ENCODE measurements around the gene SOX6. TPM values are rescaled to one million over a fixed set of nuclear protein-coding genes. Genes with fewer than 3 reads are reported as not detected.

The SOX6 gene
- polyA plus RNA-seq (2013, experiment 1 of 2), result 17.4 TPM
- 18.8 TPM for polyA plus RNA-seq (2013, experiment 2 of 2)

GRCh38 chr11:16356057-16356760 lies at the start of gene SOX6:
Gene SOX6 (minus strand): TSS chr11:16356546. CDS start chr11:16341248, 15,298 bp downstream.
- Histone ChIP-seq H3K4me2 (ENCODE audit: insufficient read depth, low read length, poor library complexity, severe bottlenecking) (no peak within 1 kb of the TSS), H3K36me3 (replicated peaks in 1 of 2; ENCODE audit: control insufficient read depth in 2 of 2, insufficient read depth in 2 of 2, low read length in 2 of 2) (no peaks in the 10 kb centered on the region), H3K14ac (ENCODE audit: low read length) (no peak within 1 kb of the TSS), H3K27ac (replicated peaks; ENCODE audit: low read length) (no peak within 1 kb of the TSS), H3K18ac (ENCODE audit: low read length) (no peak within 1 kb of the TSS), H2BK5ac (ENCODE audit: low read length) (no peak within 1 kb of the TSS), H4K91ac (ENCODE audit: low read depth, low read length, poor library complexity) (no peak within 1 kb of the TSS), H2AK5ac (ENCODE audit: low read depth, low read length) (no peak within 1 kb of the TSS), H3K79me1 (ENCODE audit: low read depth, low read length) (no peaks in the 10 kb centered on the region), H3K9me3 (replicated peaks in 1 of 2; ENCODE audit: control insufficient read depth in 2 of 2, insufficient read depth in 1 of 2, low read depth in 1 of 2, low read length in 2 of 2) (no peaks in the 10 kb centered on the region), H4K8ac (ENCODE audit: low read depth, low read length) (no peak within 1 kb of the TSS), H3K4ac (ENCODE audit: low read length) (no peak within 1 kb of the TSS), H2BK12ac (ENCODE audit: low read length) (no peak within 1 kb of the TSS), H3K27me3 (ENCODE audit: control insufficient read depth in 3 of 3, insufficient read depth in 3 of 3, low read depth in 1 of 3, low read length in 3 of 3) (peaks cover 0 to 5% (median 0%) of the 10 kb centered on the region in 3 experiments), H2AFZ (ENCODE audit: low read length) (no peak within 1 kb of the TSS), H3K23ac (ENCODE audit: low read depth, low read length, poor library complexity) (no peak within 1 kb of the TSS), H2BK120ac (ENCODE audit: low read depth, low read length) (no peak within 1 kb of the TSS), H3K4me1 (ENCODE audit: control insufficient read depth in 2 of 2, insufficient read depth in 1 of 2, low read depth in 1 of 2, low read length in 2 of 2) (peaks cover 4 to 15% of the 10 kb centered on the region in 2 donors), H2BK15ac (ENCODE audit: low read length) (no peak within 1 kb of the TSS), H3K4me3 (ENCODE audit: low read length in 2 of 2) (no peak within 1 kb of the TSS), H3K9ac (ENCODE audit: low read depth, low read length, poor library complexity) (no peak within 1 kb of the TSS)
- no peak for DNase-seq (ENCODE audit: low spot score)
- no CpG with 5 or more reads among the region's 3 CpGs for WGBS, 2 donors (ENCODE audit: extremely low coverage in 2 of 2, insufficient read length in 2 of 2, insufficient replicate concordance in 1 of 2)

- Histone ChIP-seq H2AK5ac (ENCODE audit: low read depth, low read length) (no peak overlapping the region), H3K9ac (ENCODE audit: low read depth, low read length, poor library complexity) (no peak overlapping the region), H2BK12ac (ENCODE audit: low read length) (no peak overlapping the region), H2BK5ac (ENCODE audit: low read length) (no peak overlapping the region), H3K27me3 (ENCODE audit: control insufficient read depth in 3 of 3, insufficient read depth in 3 of 3, low read depth in 1 of 3, low read length in 3 of 3) (no peaks in the 10 kb centered on the region), H3K4me3 (ENCODE audit: low read length in 2 of 2) (no peak overlapping the region), H3K23ac (ENCODE audit: low read depth, low read length, poor library complexity) (no peak overlapping the region), H3K4me1 (ENCODE audit: control insufficient read depth in 2 of 2, insufficient read depth in 1 of 2, low read depth in 1 of 2, low read length in 2 of 2) (peaks cover 10 to 12% of the 10 kb centered on the region in 2 donors), H4K91ac (ENCODE audit: low read depth, low read length, poor library complexity) (no peak overlapping the region), H3K36me3 (replicated peaks in 1 of 2; ENCODE audit: control insufficient read depth in 2 of 2, insufficient read depth in 2 of 2, low read length in 2 of 2) (no peaks in the 10 kb centered on the region), H3K27ac (replicated peaks; ENCODE audit: low read length) (peak overlapping the region; percentile 31), H2BK120ac (ENCODE audit: low read depth, low read length) (no peak overlapping the region), H4K8ac (ENCODE audit: low read depth, low read length) (no peak overlapping the region), H3K4me2 (ENCODE audit: insufficient read depth, low read length, poor library complexity, severe bottlenecking) (no peak overlapping the region), H3K14ac (ENCODE audit: low read length) (no peak overlapping the region), H2BK15ac (ENCODE audit: low read length) (no peak overlapping the region), H3K18ac (ENCODE audit: low read length) (no peak overlapping the region), H3K9me3 (replicated peaks in 1 of 2; ENCODE audit: control insufficient read depth in 2 of 2, insufficient read depth in 1 of 2, low read depth in 1 of 2, low read length in 2 of 2) (no peaks in the 10 kb centered on the region), H2AFZ (ENCODE audit: low read length) (no peak overlapping the region), H3K4ac (ENCODE audit: low read length) (no peak overlapping the region), H3K79me1 (ENCODE audit: low read depth, low read length) (no peaks in the 10 kb centered on the region)
- no peak for DNase-seq (ENCODE audit: low spot score)
- no CpG with 5 or more reads among the region's 4 CpGs for WGBS, 2 donors (ENCODE audit: extremely low coverage in 2 of 2, insufficient read length in 2 of 2, insufficient replicate concordance in 1 of 2)
Measured at GRCh38 chr11:16404781-16405285, 48.5 kb upstream of the SOX6 start.

- no CpG with 5 or more reads among the region's 1 CpG for WGBS, 2 donors (ENCODE audit: extremely low coverage in 2 of 2, insufficient read length in 2 of 2, insufficient replicate concordance in 1 of 2)
- H3K27ac ChIP-seq (replicated peaks; ENCODE audit: low read length), result peak overlapping the region; percentile 64
- no peak overlapping the region for H2BK120ac ChIP-seq (ENCODE audit: low read depth, low read length)
Measured at GRCh38 chr11:16403851-16404250, 47.5 kb upstream of the SOX6 start.

GRCh38 chr11:16403448-16403803 lies 47.1 kb upstream of the SOX6 start:
- Histone ChIP-seq H3K4ac (ENCODE audit: low read length) (no peak overlapping the region), H2BK120ac (ENCODE audit: low read depth, low read length) (no peak overlapping the region), H3K14ac (ENCODE audit: low read length) (no peak overlapping the region), H3K36me3 (replicated peaks in 1 of 2; ENCODE audit: control insufficient read depth in 2 of 2, insufficient read depth in 2 of 2, low read length in 2 of 2) (no peaks in the 10 kb centered on the region), H4K91ac (ENCODE audit: low read depth, low read length, poor library complexity) (no peak overlapping the region), H3K9ac (ENCODE audit: low read depth, low read length, poor library complexity) (no peak overlapping the region), H3K18ac (ENCODE audit: low read length) (no peak overlapping the region), H3K4me1 (ENCODE audit: control insufficient read depth in 2 of 2, insufficient read depth in 1 of 2, low read depth in 1 of 2, low read length in 2 of 2) (peaks cover 10 to 12% of the 10 kb centered on the region in 2 donors), H3K79me1 (ENCODE audit: low read depth, low read length) (no peaks in the 10 kb centered on the region), H3K4me2 (ENCODE audit: insufficient read depth, low read length, poor library complexity, severe bottlenecking) (no peak overlapping the region), H4K8ac (ENCODE audit: low read depth, low read length) (no peak overlapping the region), H2AK5ac (ENCODE audit: low read depth, low read length) (no peak overlapping the region), H3K27ac (replicated peaks; ENCODE audit: low read length) (peak overlapping the region; percentile 70), H3K4me3 (ENCODE audit: low read length in 2 of 2) (no peak overlapping the region), H3K27me3 (ENCODE audit: control insufficient read depth in 3 of 3, insufficient read depth in 3 of 3, low read depth in 1 of 3, low read length in 3 of 3) (no peaks in the 10 kb centered on the region), H2BK5ac (ENCODE audit: low read length) (no peak overlapping the region), H2BK15ac (ENCODE audit: low read length) (no peak overlapping the region), H3K23ac (ENCODE audit: low read depth, low read length, poor library complexity) (no peak overlapping the region), H2BK12ac (ENCODE audit: low read length) (no peak overlapping the region), H3K9me3 (replicated peaks in 1 of 2; ENCODE audit: control insufficient read depth in 2 of 2, insufficient read depth in 1 of 2, low read depth in 1 of 2, low read length in 2 of 2) (no peaks in the 10 kb centered on the region), H2AFZ (ENCODE audit: low read length) (no peak overlapping the region)
- WGBS, 2 donors (ENCODE audit: extremely low coverage in 2 of 2, insufficient read length in 2 of 2, insufficient replicate concordance in 1 of 2), result no CpG with 5 or more reads among the region's 2 CpGs
- no peak for DNase-seq (ENCODE audit: low spot score)

More at GRCh38 chr11:16403851-16404250, 47.5 kb upstream of the SOX6 start:
- Histone ChIP-seq H3K4me2 (ENCODE audit: insufficient read depth, low read length, poor library complexity, severe bottlenecking) (no peak overlapping the region), H2AFZ (ENCODE audit: low read length) (no peak overlapping the region), H3K79me1 (ENCODE audit: low read depth, low read length) (no peaks in the 10 kb centered on the region), H4K8ac (ENCODE audit: low read depth, low read length) (no peak overlapping the region), H2BK12ac (ENCODE audit: low read length) (no peak overlapping the region), H3K4me3 (ENCODE audit: low read length in 2 of 2) (no peak overlapping the region), H3K9me3 (replicated peaks in 1 of 2; ENCODE audit: control insufficient read depth in 2 of 2, insufficient read depth in 1 of 2, low read depth in 1 of 2, low read length in 2 of 2) (no peaks in the 10 kb centered on the region), H3K14ac (ENCODE audit: low read length) (no peak overlapping the region), H3K23ac (ENCODE audit: low read depth, low read length, poor library complexity) (no peak overlapping the region), H4K91ac (ENCODE audit: low read depth, low read length, poor library complexity) (no peak overlapping the region), H2AK5ac (ENCODE audit: low read depth, low read length) (no peak overlapping the region), H3K4me1 (ENCODE audit: control insufficient read depth in 2 of 2, insufficient read depth in 1 of 2, low read depth in 1 of 2, low read length in 2 of 2) (peaks cover 10 to 12% of the 10 kb centered on the region in 2 donors), H3K9ac (ENCODE audit: low read depth, low read length, poor library complexity) (no peak overlapping the region), H3K36me3 (replicated peaks in 1 of 2; ENCODE audit: control insufficient read depth in 2 of 2, insufficient read depth in 2 of 2, low read length in 2 of 2) (no peaks in the 10 kb centered on the region), H3K4ac (ENCODE audit: low read length) (no peak overlapping the region), H2BK15ac (ENCODE audit: low read length) (no peak overlapping the region), H3K27me3 (ENCODE audit: control insufficient read depth in 3 of 3, insufficient read depth in 3 of 3, low read depth in 1 of 3, low read length in 3 of 3) (no peaks in the 10 kb centered on the region), H2BK5ac (ENCODE audit: low read length) (no peak overlapping the region), H3K18ac (ENCODE audit: low read length) (no peak overlapping the region)
- no peak for DNase-seq (ENCODE audit: low spot score)

Data from neuronal stem cell (in vitro differentiated cells).